Measurements from ENCODE around the gene EFEMP2.

DNA sequence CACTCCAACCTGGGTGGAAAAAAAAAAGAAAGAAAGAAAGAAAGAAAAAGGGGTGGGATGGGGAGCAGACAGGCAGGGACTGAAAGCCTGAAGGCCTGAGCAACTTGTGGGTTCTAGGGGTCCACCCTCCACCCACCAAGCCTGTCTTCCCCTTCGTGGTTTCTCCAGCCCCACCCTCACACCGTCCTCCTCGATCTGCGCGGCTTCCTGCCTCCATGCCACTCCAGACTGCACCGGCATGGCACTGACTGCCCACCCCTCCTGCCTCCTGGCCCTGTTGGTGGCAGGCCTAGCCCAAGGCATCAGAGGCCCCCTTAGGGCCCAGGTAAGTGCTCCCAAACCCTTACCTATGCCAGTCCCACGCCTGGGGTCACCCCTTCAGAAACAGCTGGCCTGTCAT lies 7.0 kb upstream of the EFEMP2 start, which contains the start of gene CTSW:
- TF ChIP-seq, protein P1, sequence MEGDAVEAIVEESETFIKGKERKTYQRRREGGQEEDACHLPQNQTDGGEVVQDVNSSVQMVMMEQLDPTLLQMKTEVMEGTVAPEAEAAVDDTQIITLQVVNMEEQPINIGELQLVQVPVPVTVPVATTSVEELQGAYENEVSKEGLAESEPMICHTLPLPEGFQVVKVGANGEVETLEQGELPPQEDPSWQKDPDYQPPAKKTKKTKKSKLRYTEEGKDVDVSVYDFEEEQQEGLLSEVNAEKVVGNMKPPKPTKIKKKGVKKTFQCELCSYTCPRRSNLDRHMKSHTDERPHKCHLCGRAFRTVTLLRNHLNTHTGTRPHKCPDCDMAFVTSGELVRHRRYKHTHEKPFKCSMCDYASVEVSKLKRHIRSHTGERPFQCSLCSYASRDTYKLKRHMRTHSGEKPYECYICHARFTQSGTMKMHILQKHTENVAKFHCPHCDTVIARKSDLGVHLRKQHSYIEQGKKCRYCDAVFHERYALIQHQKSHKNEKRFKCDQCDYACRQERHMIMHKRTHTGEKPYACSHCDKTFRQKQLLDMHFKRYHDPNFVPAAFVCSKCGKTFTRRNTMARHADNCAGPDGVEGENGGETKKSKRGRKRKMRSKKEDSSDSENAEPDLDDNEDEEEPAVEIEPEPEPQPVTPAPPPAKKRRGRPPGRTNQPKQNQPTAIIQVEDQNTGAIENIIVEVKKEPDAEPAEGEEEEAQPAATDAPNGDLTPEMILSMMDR (IDR thresholded peaks at IDR 0.05): no peak
- no peak for TF ChIP-seq POLR2A (IDR thresholded peaks at IDR 0.05)
